ENCODE results near the gene P2RY2.
"Not testable (repeated sequence)": the region's sequence is repeated elsewhere in the genome, so short reads cannot be mapped to it uniquely, and the experiment has no call there.

P2RY2 gene

DNA sequence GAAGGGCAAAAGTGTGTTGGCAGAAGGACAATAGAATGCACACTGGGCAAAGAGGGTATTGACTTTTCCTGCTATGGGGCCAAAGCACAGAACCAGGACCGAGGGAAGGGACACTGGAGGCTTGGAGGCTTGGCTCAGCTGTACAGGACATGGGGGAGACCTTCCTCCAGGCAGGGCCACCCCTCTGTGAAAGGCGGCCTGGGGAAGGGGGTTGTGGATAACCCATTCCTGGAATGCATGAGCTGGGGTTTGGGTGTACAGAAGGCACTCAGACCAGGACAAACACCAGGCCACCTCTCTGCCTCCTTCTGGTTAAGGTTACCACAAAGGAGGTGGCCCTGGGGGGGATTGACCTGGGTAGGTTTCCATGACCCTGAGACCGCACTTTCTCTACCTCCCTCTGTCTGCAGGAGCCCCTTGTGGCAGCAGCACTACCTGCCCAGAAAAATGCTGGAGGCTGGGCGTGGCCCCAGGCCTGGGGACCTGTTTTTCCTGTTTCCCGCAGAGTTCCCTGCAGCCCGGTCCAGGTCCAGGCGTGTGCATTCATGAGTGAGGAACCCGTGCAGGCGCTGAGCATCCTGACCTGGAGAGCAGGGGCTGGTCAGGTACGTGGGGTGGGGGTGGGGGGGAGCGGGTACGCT lies 9.6 kb downstream of the P2RY2 start:
- Histone ChIP-seq H3K27me3 (ENCODE audit: control insufficient read depth, insufficient read depth, low read length, poor library complexity, severe bottlenecking) (no peaks in the 10 kb centered on the region), H3K36me3 (ENCODE audit: control insufficient read depth, insufficient read depth, low read length) (no peaks in the 10 kb centered on the region), H3K9me3 (ENCODE audit: control insufficient read depth, low read length) (no peaks in the 10 kb centered on the region), H3K4me3 (ENCODE audit: insufficient read depth, low read depth, low read length) (no peak overlapping the region), H3K27ac (ENCODE audit: insufficient read depth, low read depth, low read length, poor library complexity, severe bottlenecking) (no peak overlapping the region), H3K4me1 (ENCODE audit: control insufficient read depth, insufficient read depth, low read length) (peaks cover 9% of the 10 kb centered on the region)
- 66 to 67% methylated on average over 11 to 12 of the region's 12 CpGs for WGBS, 2 experiments

DNA sequence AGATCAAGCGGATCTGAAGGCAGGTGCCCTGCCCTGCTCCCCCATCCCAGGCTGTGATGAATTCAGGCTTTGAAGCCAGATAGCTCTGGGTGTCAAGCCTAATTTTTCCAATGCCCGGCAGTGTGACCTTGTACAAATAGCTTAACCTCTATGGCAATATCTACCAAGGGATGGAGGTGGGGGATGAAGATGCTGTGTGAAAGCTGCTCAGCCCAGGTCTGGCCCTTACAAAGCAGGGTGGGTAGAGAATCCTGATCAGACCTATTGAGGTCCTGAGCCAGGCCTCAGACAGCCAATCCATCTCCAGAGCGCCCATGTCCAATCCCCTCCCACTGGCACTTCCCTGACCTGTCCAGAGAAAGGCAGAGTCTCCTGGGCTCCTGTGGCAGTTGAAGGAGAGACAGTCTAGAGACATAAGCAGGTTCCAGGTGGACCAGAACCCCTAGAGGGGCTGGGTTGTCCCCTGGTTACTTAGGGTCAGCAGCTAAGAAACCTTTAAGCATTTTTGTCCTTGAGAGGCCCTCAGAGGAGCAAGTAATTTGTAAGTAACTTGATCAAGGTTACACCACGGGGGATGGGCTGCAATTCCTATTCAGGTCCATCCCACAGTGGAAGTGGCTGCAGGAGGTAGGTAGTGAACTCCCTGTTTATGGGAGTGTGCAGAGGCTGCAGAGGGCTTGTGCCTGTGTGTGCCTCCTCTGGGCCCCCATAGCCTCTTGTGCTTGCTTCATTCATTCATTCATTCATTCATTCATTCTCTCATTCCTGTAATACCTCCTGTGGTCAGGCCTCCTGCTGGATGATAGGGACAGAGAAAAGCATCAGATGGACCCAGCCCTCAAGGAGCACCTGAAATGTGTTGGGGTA lies 10.4 kb downstream of the P2RY2 start:
- no peaks in the 10 kb centered on the region for H3K9me3 ChIP-seq (ENCODE audit: control insufficient read depth, low read length)
- H3K27me3 ChIP-seq (ENCODE audit: control insufficient read depth, insufficient read depth, low read length, poor library complexity, severe bottlenecking): no peaks in the 10 kb centered on the region
- no peak overlapping the region for H3K4me3 ChIP-seq (ENCODE audit: insufficient read depth, low read depth, low read length)
- no peak overlapping the region for H3K27ac ChIP-seq (ENCODE audit: insufficient read depth, low read depth, low read length, poor library complexity, severe bottlenecking)
- no peaks in the 10 kb centered on the region for H3K36me3 ChIP-seq (ENCODE audit: control insufficient read depth, insufficient read depth, low read length)
- peaks cover 9% of the 10 kb centered on the region for H3K4me1 ChIP-seq (ENCODE audit: control insufficient read depth, insufficient read depth, low read length)
- 84 to 85% methylated on average over 4 of the region's 4 CpGs for WGBS, 2 experiments

DNA sequence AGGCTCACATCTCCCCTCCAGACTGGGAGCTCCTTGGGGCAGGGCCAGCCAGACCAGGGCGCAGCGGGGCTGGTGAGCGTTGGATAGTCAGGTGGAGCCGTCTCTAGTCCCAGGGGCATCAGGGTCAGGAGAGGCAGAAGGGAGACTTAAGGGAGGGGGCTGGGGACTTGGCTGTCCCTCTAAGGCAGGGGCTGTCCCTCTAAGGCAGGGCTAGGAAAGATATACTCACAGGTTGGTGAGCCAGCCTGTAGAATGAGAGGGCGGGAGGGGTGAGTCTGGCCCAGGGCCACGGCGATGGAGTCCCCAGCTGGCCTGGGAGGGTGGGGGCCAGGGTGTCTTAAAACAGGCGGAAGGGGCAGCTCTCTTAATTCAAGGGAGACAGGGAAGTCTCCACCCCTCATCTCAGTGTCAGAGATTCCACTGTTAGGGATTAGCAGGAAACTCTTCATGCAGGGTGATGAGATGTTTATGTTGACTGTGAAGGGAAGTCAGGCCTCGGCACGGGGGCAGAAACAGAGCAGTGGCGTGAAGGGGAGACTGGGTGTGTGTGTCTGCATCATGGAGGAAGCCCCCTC lies 11.3 kb downstream of the P2RY2 start:
- no peaks in the 10 kb centered on the region for H3K36me3 ChIP-seq (ENCODE audit: control insufficient read depth, insufficient read depth, low read length)
- peaks cover 9% of the 10 kb centered on the region for H3K4me1 ChIP-seq (ENCODE audit: control insufficient read depth, insufficient read depth, low read length)
- 85 to 87% methylated on average over 11 of the region's 11 CpGs for WGBS, 2 experiments
- H3K9me3 ChIP-seq (ENCODE audit: control insufficient read depth, low read length): no peaks in the 10 kb centered on the region
- no peaks in the 10 kb centered on the region for H3K27me3 ChIP-seq (ENCODE audit: control insufficient read depth, insufficient read depth, low read length, poor library complexity, severe bottlenecking)
- no peak overlapping the region for H3K27ac ChIP-seq (ENCODE audit: insufficient read depth, low read depth, low read length, poor library complexity, severe bottlenecking)
- no peak overlapping the region for H3K4me3 ChIP-seq (ENCODE audit: insufficient read depth, low read depth, low read length)

DNA sequence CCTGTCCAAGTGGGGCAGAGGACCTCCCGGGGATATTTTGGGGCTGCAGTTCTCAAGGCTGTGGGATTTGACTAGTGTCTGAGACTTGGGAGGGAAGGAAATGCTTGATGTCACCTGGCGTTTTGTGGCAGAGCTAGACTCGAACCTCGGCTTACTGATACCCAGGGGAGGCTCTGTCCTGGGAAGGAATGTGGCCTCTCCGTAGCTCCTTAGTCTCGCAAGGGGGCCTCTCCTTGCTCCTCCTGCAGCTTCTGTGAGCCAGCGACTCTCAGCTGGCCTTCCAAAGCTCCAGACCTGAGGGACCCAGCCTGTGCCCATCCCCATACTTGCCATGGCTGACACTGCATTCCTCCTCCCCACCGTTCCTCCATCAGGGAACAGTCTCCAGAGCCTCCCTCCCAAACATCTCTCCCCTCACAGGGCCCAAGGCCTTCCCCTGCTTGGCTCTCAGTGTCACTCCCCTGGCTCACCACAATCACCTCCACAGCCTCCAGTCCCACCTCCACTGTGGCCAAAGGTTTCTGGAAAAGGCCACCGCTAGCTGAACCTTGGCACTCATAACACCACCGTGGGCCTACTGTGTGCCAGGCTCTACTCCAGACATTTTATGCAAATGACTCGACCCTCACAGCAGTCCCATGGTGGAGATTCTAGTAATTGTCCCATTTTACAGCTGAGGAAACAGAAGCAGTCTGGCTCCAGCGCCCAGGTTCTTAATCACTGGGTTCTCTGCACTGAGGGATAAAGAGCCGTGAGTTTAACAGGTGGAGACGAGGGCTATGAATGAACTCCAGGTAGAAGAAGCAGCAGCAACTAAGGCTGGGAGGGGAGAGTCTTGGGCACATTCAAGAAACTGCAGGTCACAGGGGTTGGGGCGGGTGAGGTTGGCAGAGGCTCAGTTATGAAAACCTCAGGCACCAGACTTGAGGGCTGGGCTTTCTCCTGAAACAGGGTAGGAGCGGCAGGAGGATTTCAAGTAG lies 12.1 kb downstream of the P2RY2 start:
- WGBS, 2 experiments: 89 to 90% methylated on average over 16 of the region's 16 CpGs
- Histone ChIP-seq H3K36me3 (ENCODE audit: control insufficient read depth, insufficient read depth, low read length) (no peaks in the 10 kb centered on the region), H3K27me3 (ENCODE audit: control insufficient read depth, insufficient read depth, low read length, poor library complexity, severe bottlenecking) (no peaks in the 10 kb centered on the region), H3K4me1 (ENCODE audit: control insufficient read depth, insufficient read depth, low read length) (peaks cover 9% of the 10 kb centered on the region), H3K4me3 (ENCODE audit: insufficient read depth, low read depth, low read length) (no peak overlapping the region), H3K27ac (ENCODE audit: insufficient read depth, low read depth, low read length, poor library complexity, severe bottlenecking) (no peak overlapping the region), H3K9me3 (ENCODE audit: control insufficient read depth, low read length) (no peaks in the 10 kb centered on the region)

DNA sequence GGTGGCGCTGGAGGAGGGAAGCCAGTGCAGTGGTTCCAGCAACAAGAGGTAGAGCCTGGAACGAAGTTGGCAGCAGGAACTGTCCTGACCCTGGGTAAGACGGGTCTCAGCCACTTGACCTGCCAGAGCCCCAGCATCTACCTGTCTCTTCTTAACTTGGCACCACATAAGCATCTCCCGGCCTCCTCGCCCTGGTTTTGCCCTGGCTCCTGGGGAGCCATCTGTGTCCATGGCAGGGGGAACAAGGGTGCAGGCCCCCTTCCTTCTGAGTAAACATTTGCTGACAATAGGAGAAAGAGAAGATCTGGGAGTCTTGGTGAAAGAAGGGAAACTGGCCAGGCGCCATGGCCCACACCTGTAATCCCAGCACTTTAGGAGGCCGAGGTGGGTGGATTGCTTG lies 12.8 kb downstream of the P2RY2 start:
- Histone ChIP-seq H3K27ac (ENCODE audit: insufficient read depth, low read depth, low read length, poor library complexity, severe bottlenecking) (no peak overlapping the region), H3K4me1 (ENCODE audit: control insufficient read depth, insufficient read depth, low read length) (peaks cover 9% of the 10 kb centered on the region), H3K27me3 (ENCODE audit: control insufficient read depth, insufficient read depth, low read length, poor library complexity, severe bottlenecking) (no peaks in the 10 kb centered on the region), H3K4me3 (ENCODE audit: insufficient read depth, low read depth, low read length) (no peak overlapping the region), H3K9me3 (ENCODE audit: control insufficient read depth, low read length) (no peaks in the 10 kb centered on the region), H3K36me3 (ENCODE audit: control insufficient read depth, insufficient read depth, low read length) (no peaks in the 10 kb centered on the region)
- WGBS, 2 experiments: 91 to 96% methylated on average over 7 of the region's 7 CpGs

DNA sequence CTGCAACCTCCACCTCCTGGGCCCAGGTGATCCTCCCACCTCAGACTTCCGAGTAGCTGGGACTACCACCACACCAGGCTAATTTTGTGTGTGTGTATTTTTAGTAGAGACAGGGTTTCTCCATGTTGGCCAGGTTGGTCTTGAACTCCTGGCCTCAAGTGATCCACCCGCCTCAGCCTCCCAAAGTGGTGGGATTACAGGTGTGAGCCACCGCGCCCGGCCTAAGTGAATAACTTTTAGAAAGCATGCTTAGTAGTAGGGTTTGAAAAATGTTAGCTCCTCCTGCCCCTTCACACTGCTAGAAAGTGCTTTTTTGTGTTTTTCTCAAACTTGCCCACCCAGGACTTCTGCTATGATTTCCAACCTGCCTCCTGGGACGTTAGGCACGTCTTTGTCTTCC lies 14.4 kb downstream of the P2RY2 start:
- H3K27ac ChIP-seq (ENCODE audit: insufficient read depth, low read depth, low read length, poor library complexity, severe bottlenecking); H3K9me3 ChIP-seq (ENCODE audit: control insufficient read depth, low read length); H3K4me1 ChIP-seq (ENCODE audit: control insufficient read depth, insufficient read depth, low read length); H3K27me3 ChIP-seq (ENCODE audit: control insufficient read depth, insufficient read depth, low read length, poor library complexity, severe bottlenecking); H3K4me3 ChIP-seq (ENCODE audit: insufficient read depth, low read depth, low read length); H3K36me3 ChIP-seq (ENCODE audit: control insufficient read depth, insufficient read depth, low read length): not testable (repeated sequence)
- 90 to 94% methylated on average over 7 of the region's 7 CpGs for WGBS, 2 experiments

DNA sequence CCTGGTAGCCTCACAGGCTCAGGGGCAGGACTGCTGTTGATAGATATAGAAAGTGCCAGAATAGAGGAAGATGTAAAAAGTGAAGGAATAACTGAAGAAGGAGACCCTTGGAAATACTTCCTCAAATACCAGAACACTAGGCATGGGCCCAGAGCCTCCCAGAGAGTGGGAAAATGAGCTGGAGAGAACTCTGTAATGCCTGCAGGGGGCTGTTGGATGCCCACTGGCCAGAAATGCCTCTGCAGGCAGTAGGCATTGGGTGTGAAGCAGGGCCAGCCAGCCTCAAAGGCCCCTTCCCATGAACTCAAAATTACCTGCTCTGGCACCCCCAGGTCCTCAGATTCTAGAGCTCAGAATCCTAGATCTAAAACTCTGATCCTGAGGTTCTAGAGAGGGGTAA lies 15.1 kb downstream of the P2RY2 start:
- H3K4me1 ChIP-seq (ENCODE audit: control insufficient read depth, insufficient read depth, low read length): peaks cover 9% of the 10 kb centered on the region
- H3K36me3 ChIP-seq (ENCODE audit: control insufficient read depth, insufficient read depth, low read length): no peaks in the 10 kb centered on the region
- no peaks in the 10 kb centered on the region for H3K27me3 ChIP-seq (ENCODE audit: control insufficient read depth, insufficient read depth, low read length, poor library complexity, severe bottlenecking)
- no peak overlapping the region for H3K27ac ChIP-seq (ENCODE audit: insufficient read depth, low read depth, low read length, poor library complexity, severe bottlenecking)
- no peak overlapping the region for H3K4me3 ChIP-seq (ENCODE audit: insufficient read depth, low read depth, low read length)
- H3K9me3 ChIP-seq (ENCODE audit: control insufficient read depth, low read length): no peaks in the 10 kb centered on the region

DNA sequence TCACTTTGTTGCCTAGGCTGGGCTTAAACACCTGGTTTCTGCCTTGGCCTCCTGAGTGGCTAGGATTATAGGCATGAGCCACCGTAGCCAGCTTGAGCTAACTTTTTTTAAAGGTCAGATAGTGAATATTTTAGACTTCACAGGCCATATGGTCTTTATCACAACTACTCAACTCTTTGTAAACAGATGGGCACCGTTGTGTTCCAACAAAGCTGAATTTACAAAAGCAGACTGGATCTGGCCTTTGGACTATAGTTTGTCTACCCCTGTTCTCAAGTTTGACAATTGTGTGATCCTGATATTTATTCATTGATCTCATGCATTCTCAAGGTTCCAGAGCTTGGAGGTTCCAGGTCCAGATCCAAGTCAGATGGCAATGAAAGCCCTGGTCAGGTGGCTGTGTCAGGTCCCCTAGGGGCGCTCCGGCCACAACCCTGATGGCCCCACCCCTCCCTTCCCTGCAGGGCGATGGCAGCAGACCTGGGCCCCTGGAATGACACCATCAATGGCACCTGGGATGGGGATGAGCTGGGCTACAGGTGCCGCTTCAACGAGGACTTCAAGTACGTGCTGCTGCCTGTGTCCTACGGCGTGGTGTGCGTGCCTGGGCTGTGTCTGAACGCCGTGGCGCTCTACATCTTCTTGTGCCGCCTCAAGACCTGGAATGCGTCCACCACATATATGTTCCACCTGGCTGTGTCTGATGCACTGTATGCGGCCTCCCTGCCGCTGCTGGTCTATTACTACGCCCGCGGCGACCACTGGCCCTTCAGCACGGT lies 15.8 kb downstream of the P2RY2 start:
- Histone ChIP-seq H3K9me3 (ENCODE audit: control insufficient read depth, low read length) (no peaks in the 10 kb centered on the region), H3K27ac (ENCODE audit: insufficient read depth, low read depth, low read length, poor library complexity, severe bottlenecking) (no peak overlapping the region), H3K4me1 (ENCODE audit: control insufficient read depth, insufficient read depth, low read length) (peaks cover 9% of the 10 kb centered on the region), H3K27me3 (ENCODE audit: control insufficient read depth, insufficient read depth, low read length, poor library complexity, severe bottlenecking) (no peaks in the 10 kb centered on the region), H3K36me3 (ENCODE audit: control insufficient read depth, insufficient read depth, low read length) (no peaks in the 10 kb centered on the region), H3K4me3 (ENCODE audit: insufficient read depth, low read depth, low read length) (no peak overlapping the region)
- 94% methylated on average over 23 of the region's 23 CpGs for WGBS, 2 experiments

DNA sequence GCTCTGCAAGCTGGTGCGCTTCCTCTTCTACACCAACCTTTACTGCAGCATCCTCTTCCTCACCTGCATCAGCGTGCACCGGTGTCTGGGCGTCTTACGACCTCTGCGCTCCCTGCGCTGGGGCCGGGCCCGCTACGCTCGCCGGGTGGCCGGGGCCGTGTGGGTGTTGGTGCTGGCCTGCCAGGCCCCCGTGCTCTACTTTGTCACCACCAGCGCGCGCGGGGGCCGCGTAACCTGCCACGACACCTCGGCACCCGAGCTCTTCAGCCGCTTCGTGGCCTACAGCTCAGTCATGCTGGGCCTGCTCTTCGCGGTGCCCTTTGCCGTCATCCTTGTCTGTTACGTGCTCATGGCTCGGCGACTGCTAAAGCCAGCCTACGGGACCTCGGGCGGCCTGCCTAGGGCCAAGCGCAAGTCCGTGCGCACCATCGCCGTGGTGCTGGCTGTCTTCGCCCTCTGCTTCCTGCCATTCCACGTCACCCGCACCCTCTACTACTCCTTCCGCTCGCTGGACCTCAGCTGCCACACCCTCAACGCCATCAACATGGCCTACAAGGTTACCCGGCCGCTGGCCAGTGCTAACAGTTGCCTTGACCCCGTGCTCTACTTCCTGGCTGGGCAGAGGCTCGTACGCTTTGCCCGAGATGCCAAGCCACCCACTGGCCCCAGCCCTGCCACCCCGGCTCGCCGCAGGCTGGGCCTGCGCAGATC lies 16.5 kb downstream of the P2RY2 start:
- no peaks in the 10 kb centered on the region for H3K36me3 ChIP-seq (ENCODE audit: control insufficient read depth, insufficient read depth, low read length)
- H3K4me1 ChIP-seq (ENCODE audit: control insufficient read depth, insufficient read depth, low read length): peaks cover 2% of the 10 kb centered on the region
- no peak overlapping the region for H3K27ac ChIP-seq (ENCODE audit: insufficient read depth, low read depth, low read length, poor library complexity, severe bottlenecking)
- WGBS, 2 experiments: 94 to 95% methylated on average over 56 of the region's 56 CpGs
- H3K9me3 ChIP-seq (ENCODE audit: control insufficient read depth, low read length): no peaks in the 10 kb centered on the region
- H3K27me3 ChIP-seq (ENCODE audit: control insufficient read depth, insufficient read depth, low read length, poor library complexity, severe bottlenecking): no peaks in the 10 kb centered on the region
- H3K4me3 ChIP-seq (ENCODE audit: insufficient read depth, low read depth, low read length): no peak overlapping the region

Data from ectodermal cell (in vitro differentiated cells).